GM12878 (cell line): ENCODE data around the gene PSMG3. TPM values are rescaled to one million over a fixed set of nuclear protein-coding genes. Genes with fewer than 3 reads are reported as not detected.

ENCODE experiments used
- ATAC-seq: fragments of 200-7000 bp; cut with Tn5 transposase; 3 replicates; pipeline ENCODE4 v1.9.1; 2020; ENCODE audit warnings: mild to moderate bottlenecking, moderate library complexity
- BruUV-seq: library from RNA; stranded (reverse); fragments of 400-500 nt; replicated peaks from 2 replicates; lab custom pipeline; 2021; lab: Mats Ljungman, UMichigan
- CTCF ChIA-PET: fragments of 300-600 bp; sonication (Branson Sonifier 250); formaldehyde crosslinking; extraction: SDS; loops from one replicate; lab custom pipeline; 2021; ENCODE audit warnings: inconsistent platforms; lab: Yijun Ruan, JAX
- POLR2A ChIA-PET: fragments of 350-600 bp; formaldehyde crosslinking; extraction: SDS; loops from one replicate; lab custom pipeline; 2021; ENCODE audit warnings: inconsistent platforms; lab: Charles Lee
- RAD21 ChIA-PET: fragments of 300-600 bp; sonication (Branson Sonifier 250); formaldehyde crosslinking; loops from one replicate; lab custom pipeline; 2023; ENCODE audit warnings: antibody characterized with exemption; ENCODE audit not compliant: unreplicated experiment; lab: Charles Lee
- SMC1A ChIA-PET: fragments of 300-600 bp; sonication (Branson Sonifier 250); formaldehyde crosslinking; loops from one replicate; lab custom pipeline; 2023; ENCODE audit not compliant: unreplicated experiment, uncharacterized antibody; lab: Charles Lee
- DNase-seq: peaks from one replicate; pipeline ENCODE4 v3.0.0-alpha.2; 2011; ENCODE audit warnings: low read depth, low spot score
- FAIRE-seq: peaks from 3 replicates; lab custom pipeline; 2011; peaks lifted over from hg19 to GRCh38; lab: Jason Lieb, UNC
- H2AFZ ChIP-seq: 2 replicates; pipeline ENCODE4 v1.6.0; 2011; ENCODE audit warnings: low read depth, low read length, control low read depth; ENCODE audit not compliant: control insufficient read depth
- H3K27ac ChIP-seq: 2 replicates; pipeline ENCODE4 v1.5.1; 2011; ENCODE audit warnings: control low read depth; ENCODE audit not compliant: control insufficient read depth, insufficient read depth
- H3K27me3 ChIP-seq, 2 experiments: replicated peaks in 1 of 2; 2 replicates each; pipeline versions ENCODE4 v1.6.0 to v1.6.1; 2011; ENCODE audit warnings: low read length in 1 of 2; ENCODE audit not compliant: control insufficient read depth in 2 of 2, insufficient read depth in 2 of 2
- H3K36me3 ChIP-seq, 2 experiments: 2 replicates each; pipeline ENCODE4 v1.5.1; 2011; ENCODE audit warnings: low read length in 1 of 2; ENCODE audit not compliant: control insufficient read depth in 2 of 2, insufficient read depth in 2 of 2
- H3K4me1 ChIP-seq: 2 replicates; pipeline ENCODE4 v1.6.1; 2011; ENCODE audit warnings: mild to moderate bottlenecking, low read length, moderate library complexity, mixed read lengths; ENCODE audit not compliant: control insufficient read depth, insufficient read depth
- H3K4me2 ChIP-seq: 2 replicates; pipeline ENCODE4 v1.6.0; 2011; ENCODE audit warnings: control low read depth; ENCODE audit not compliant: control insufficient read depth, insufficient read depth
- H3K4me3 ChIP-seq: fragments of 200-600 bp; sonication (generic); 2 replicates; pipeline ENCODE4 v1.5.1; 2016
- H3K79me2 ChIP-seq: 2 replicates; pipeline ENCODE4 v1.6.0; 2011; ENCODE audit warnings: low read length; ENCODE audit not compliant: control insufficient read depth, insufficient read depth
- H3K9ac ChIP-seq: 2 replicates; pipeline ENCODE4 v1.8.0; 2011; ENCODE audit warnings: low read length, control low read depth, mixed read lengths; ENCODE audit not compliant: control insufficient read depth, insufficient read depth
- H3K9me3 ChIP-seq: replicated peaks from 3 replicates; pipeline ENCODE4 v1.5.1; 2011; ENCODE audit warnings: mild to moderate bottlenecking, low read length; ENCODE audit not compliant: control insufficient read depth, insufficient read depth
- H4K20me1 ChIP-seq: 2 replicates; pipeline ENCODE4 v1.6.0; 2011; ENCODE audit not compliant: control insufficient read depth, insufficient read depth
- POLR2A ChIP-seq: IDR thresholded peaks from 2 replicates; pipeline ENCODE4 v1.6.1; 2011; ENCODE audit warnings: low read depth, mild to moderate bottlenecking, low read length
- ZBTB40 ChIP-seq: fragments of 450-650 bp; IDR thresholded peaks from 2 replicates; pipeline ENCODE4 v1.6.1; 2016; ENCODE audit warnings: mild to moderate bottlenecking, moderate library complexity, borderline replicate concordance
- WGBS: methylation state at CpG from one replicate; pipeline ENCODE4 v1.1.6; 2016; ENCODE audit warnings: low lambda C conversion rate; ENCODE audit not compliant: insufficient replicate concordance, insufficient coverage; ENCODE audit errors: missing lambda C conversion rate; 5-methylcytosine and 5-hydroxymethylcytosine counted together
- in situ Hi-C: fragments of 300-500 bp; cut with MboI; formaldehyde crosslinking; loops from 9 replicates; pipeline ENCODE4 v1.14.3; 2018; ENCODE audit warnings: mixed read lengths
- intact Hi-C: fragments of 100-400 bp; cut with micrococcal nuclease; formaldehyde crosslinking; loops from one replicate; pipeline ENCODE4 v1.14.2; 2022; ENCODE audit not compliant: unreplicated experiment
- polyA plus RNA-seq, 11 experiments: library from polyadenylated mRNA; depleted of rRNA in 4 of 11; unstranded in 6 of 11; stranded (reverse) in 5 of 11; fragments of >200 nt; fragmentation: Nextera tagmentation in 4 of 11; fragmentation: Illumina TruSeq in 1 of 11; extraction: Ambion mirVana in 4 of 11; extraction: Trizol in 1 of 11; gene quantifications; 1 replicate in 1 of 11; 2 replicates in 10 of 11; pipeline versions ENCODE4 v1.2.1 to v1.2.3, GENCODE V29; 2011 to 2016; ENCODE audit warnings: inconsistent platforms in 2 of 11, missing spikeins in 2 of 11, low read depth in 1 of 11
- total RNA-seq, 4 experiments: library from RNA; depleted of rRNA in 3 of 4; stranded (reverse); fragments of >200 nt in 3 of 4; fragmentation: Illumina TruSeq in 1 of 4; extraction: Trizol in 1 of 4; gene quantifications; 2 replicates each; pipeline versions ENCODE4 v1.2.1 to v1.2.3, GENCODE V29; 2013 to 2021

Gene PSMG3
- total and polyA plus RNA-seq, 10 of the 15 experiments (the other 5 are each of a cell fraction or from before 2014, with no cell fraction given) = 23.9 to 115 (median 60.6) TPM

- Histone ChIP-seq H3K79me2 (peaks cover 6% of the 10 kb centered on the region), H4K20me1 (no peaks in the 10 kb centered on the region), H3K9me3 (no peaks in the 10 kb centered on the region), H3K4me3 (no peak overlapping the region), H2AFZ (no peak overlapping the region), H3K9ac (no peak overlapping the region), H3K27ac (no peak overlapping the region), H3K4me1 (no peaks in the 10 kb centered on the region), H3K27me3 (no peaks in the 10 kb centered on the region)
- in situ Hi-C loops = no loop called here
- ChIA-PET RAD21 (no interaction called here), SMC1A (no interaction called here), CTCF (no interaction called here)
- WGBS = 93% methylated on average over 30 of the region's 31 CpGs
- FAIRE-seq (no peak), ATAC-seq (no peak), DNase-seq (no peak)
- BruUV-seq = no TSS peak
- TF ChIP-seq POLR2A (peak; percentile 72), ZBTB40 (no peak)
- TF ChIP-seq, all 136 proteins: peak for 1
- peaks cover 3 to 23% of the 10 kb centered on the region in 2 experiments; a peak in 3 of 4 replicates for H3K36me3 ChIP-seq
- intact Hi-C loops = no loop called here
- H3K4me2 ChIP-seq = no peak overlapping the region
- POLR2A ChIA-PET = interaction anchor here (0.6 kb wide), 1 partner anchor 468 kb away, joined by 7 read pairs; no protein-coding TSS in a partner anchor
These were observed 29.0 kb downstream of the PSMG3 start for GRCh38 chr7:1540776-1541271.
